K562 (cell line): Measurements from ENCODE around the gene PYDC1. TPM values are rescaled to one million over a fixed set of nuclear protein-coding genes. Genes with fewer than 3 reads are reported as not detected.
A peak's percentile ranks its signal among the peaks of the same experiment; 100 is the strongest.

Source experiments
- ATAC-seq: fragments of 200-7000 bp; cut with Tn5 transposase; 3 replicates; pipeline ENCODE4 v1.9.1; 2020; ENCODE audit warnings: moderate library complexity
- BruUV-seq: library from RNA; stranded (reverse); fragments of 400-500 nt; replicated peaks from 2 replicates; lab custom pipeline; 2021; lab: Mats Ljungman, UMichigan
- CTCF ChIA-PET: fragments of 300-600 bp; formaldehyde crosslinking; extraction: SDS; loops from one replicate; lab custom pipeline; 2021; ENCODE audit warnings: low intra/inter-chr PET ratio; lab: Yijun Ruan, JAX
- POLR2A ChIA-PET: fragments of 300-600, 350-650 bp; sonication (Branson Sonifier 250); formaldehyde crosslinking; extraction: SDS; loops from one replicate; lab custom pipeline; 2021; ENCODE audit warnings: antibody characterized with exemption, inconsistent platforms; lab: Yijun Ruan, JAX
- DNase-seq, 4 experiments: peaks; one replicate each; pipeline versions ENCODE4 v3.0.0 to v3.0.0-alpha.2; 2011 to 2018; ENCODE audit warnings: low spot score in 3 of 4, mixed read lengths in 3 of 4; ENCODE audit errors: extremely low read depth in 1 of 4
- FAIRE-seq: peaks from 2 replicates; lab custom pipeline; 2011; peaks lifted over from hg19 to GRCh38; lab: Jason Lieb, UNC
- H2AFZ ChIP-seq: 2 replicates; pipeline ENCODE4 v1.6.0; 2011; ENCODE audit warnings: low read depth, low read length, control low read depth, inconsistent platforms
- H3K27ac ChIP-seq: fragments of 200-600 bp; 3 replicates; pipeline ENCODE4 v1.8.0; 2011; ENCODE audit warnings: low read depth, mild to moderate bottlenecking, control low read depth, inconsistent platforms, low read length, moderate library complexity, mixed read lengths; ENCODE audit errors: extremely low read depth
- H3K27me3 ChIP-seq, 2 experiments: fragments of 300-600 bp in 1 of 2; 2 replicates in 1 of 2; 3 replicates in 1 of 2; pipeline versions ENCODE4 v1.6.0 to v1.8.0; 2011; ENCODE audit warnings: inconsistent platforms in 2 of 2, low read length in 2 of 2, mild to moderate bottlenecking in 1 of 2, mixed read lengths in 1 of 2, moderate library complexity in 1 of 2; ENCODE audit not compliant: control insufficient read depth in 2 of 2, insufficient read depth in 2 of 2
- H3K36me3 ChIP-seq: fragments of 300-600 bp; 3 replicates; pipeline ENCODE4 v1.8.0; 2011; ENCODE audit warnings: mild to moderate bottlenecking, low read length, inconsistent platforms; ENCODE audit not compliant: control insufficient read depth, insufficient read depth
- H3K4me1 ChIP-seq, 2 experiments: fragments of 200-600 bp in 1 of 2; replicated peaks in 1 of 2; 2 replicates in 1 of 2; 3 replicates in 1 of 2; pipeline versions ENCODE4 v1.5.1 to v1.8.0; 2011; ENCODE audit warnings: inconsistent platforms in 2 of 2, low read length in 2 of 2, mild to moderate bottlenecking in 1 of 2, mixed read lengths in 1 of 2, moderate library complexity in 1 of 2; ENCODE audit not compliant: control insufficient read depth in 2 of 2, insufficient read depth in 2 of 2
- H3K4me2 ChIP-seq: 2 replicates; pipeline ENCODE4 v1.6.1; 2011; ENCODE audit warnings: low read length, control low read depth, inconsistent platforms, mixed read lengths; ENCODE audit not compliant: insufficient read depth
- H3K4me3 ChIP-seq: fragments of 200-600 bp; sonication (generic), shearing (Covaris generic); 2 replicates; pipeline ENCODE4 v1.5.1; 2016; ENCODE audit warnings: control low read depth, inconsistent platforms
- H3K79me2 ChIP-seq: fragments of 200-600 bp; 3 replicates; pipeline ENCODE4 v1.8.0; 2011; ENCODE audit warnings: low read length, inconsistent platforms; ENCODE audit not compliant: control insufficient read depth, insufficient read depth
- H3K9ac ChIP-seq, 2 experiments: 2 replicates each; pipeline versions ENCODE4 v1.6.0 to v1.6.1; 2011; ENCODE audit warnings: low read depth in 2 of 2, low read length in 2 of 2, control low read depth in 1 of 2, inconsistent platforms in 1 of 2, mild to moderate bottlenecking in 1 of 2, mixed read lengths in 1 of 2; ENCODE audit not compliant: insufficient read depth in 1 of 2
- H3K9me1 ChIP-seq: one replicate; pipeline ENCODE4 v1.6.0; 2011; ENCODE audit warnings: inconsistent platforms, mild to moderate bottlenecking, low read length, moderate library complexity; ENCODE audit not compliant: control insufficient read depth, insufficient read depth
- H3K9me3 ChIP-seq: replicated peaks from 2 replicates; pipeline ENCODE4 v1.5.1; 2011; ENCODE audit warnings: low read depth, low read length, inconsistent platforms; ENCODE audit not compliant: control insufficient read depth, insufficient read depth
- H4K20me1 ChIP-seq: replicated peaks from 2 replicates; pipeline ENCODE4 v1.6.1; 2011; ENCODE audit warnings: low read length, inconsistent platforms, mixed read lengths; ENCODE audit not compliant: control insufficient read depth, insufficient read depth
- ADNP ChIP-seq: fragments of 200-800 bp; sonication (Bioruptor generic); IDR thresholded peaks from 2 replicates; pipeline ENCODE4 v1.6.1; 2016; ENCODE audit warnings: missing genetic modification characterization, missing compliant biosample characterization
- ARID3B ChIP-seq: fragments of 250-450 bp; sonication (Bioruptor Pico); IDR thresholded peaks from 2 replicates; pipeline ENCODE4 v1.4.0; 2020; ENCODE audit warnings: borderline replicate concordance
- BCOR ChIP-seq: fragments of 450-650 bp; IDR thresholded peaks from 2 replicates; pipeline ENCODE4 v1.6.1; 2016
- BRD4 ChIP-seq: fragments of 200-600 bp; sonication (generic); IDR thresholded peaks from 2 replicates; pipeline ENCODE4 v1.6.1; 2017; ENCODE audit warnings: inconsistent platforms
- CBX1 ChIP-seq: sonication (generic); IDR thresholded peaks from 2 replicates; pipeline ENCODE4 v1.6.1; 2016; ENCODE audit warnings: antibody characterized with exemption, low read depth, mild to moderate bottlenecking
- EP400 ChIP-seq: fragments of 450-650 bp; IDR thresholded peaks from 2 replicates; pipeline ENCODE4 v1.6.1; 2017; ENCODE audit warnings: antibody characterized with exemption, mild to moderate bottlenecking, moderate library complexity
- GATA2 ChIP-seq: sonication (generic); formaldehyde crosslinking; IDR thresholded peaks from 2 replicates; pipeline ENCODE4 v1.4.0; 2020; ENCODE audit warnings: mild to moderate bottlenecking, missing genetic modification reagents
- GTF2F1 ChIP-seq: IDR thresholded peaks from 2 replicates; pipeline ENCODE4 v1.6.1; 2011; ENCODE audit warnings: low read depth, low read length, improper control_type of control experiment
- KDM1A ChIP-seq, 2 experiments: fragments of 450-650 bp; IDR thresholded peaks; 2 replicates each; pipeline ENCODE4 v1.6.1; 2016; ENCODE audit warnings: mild to moderate bottlenecking in 2 of 2
- MAFF ChIP-seq: IDR thresholded peaks from 2 replicates; pipeline ENCODE4 v1.6.1; 2012; ENCODE audit warnings: low read length, improper control_type of control experiment
- MTF1 ChIP-seq: fragments of 250-450 bp; sonication (Bioruptor Pico); IDR thresholded peaks from 2 replicates; pipeline ENCODE4 v1.9.0; 2021; ENCODE audit warnings: moderate library complexity, mild to moderate bottlenecking, inconsistent platforms, borderline replicate concordance
- NR2C2 ChIP-seq, 2 experiments: fragments of 200-800 bp in 1 of 2; sonication (Bioruptor generic) in 1 of 2; sonication (generic) in 1 of 2; formaldehyde crosslinking in 1 of 2; IDR thresholded peaks; 2 replicates each; pipeline versions ENCODE4 v1.6.1 to v1.8.0; 2016 to 2022; ENCODE audit warnings: mild to moderate bottlenecking in 1 of 2, missing compliant biosample characterization in 1 of 2, missing genetic modification characterization in 1 of 2, missing genetic modification reagents in 1 of 2
- PHF20 ChIP-seq: fragments of 450-650 bp; IDR thresholded peaks from 2 replicates; pipeline ENCODE4 v1.6.1; 2018; ENCODE audit not compliant: partially characterized antibody
- RBM25 ChIP-seq: fragments of 200-400 bp; formaldehyde crosslinking; IDR thresholded peaks from 2 replicates; pipeline ENCODE4 v1.6.1; 2018; ENCODE audit warnings: low read length, low read depth, moderate library complexity; ENCODE audit not compliant: severe bottlenecking
- RBM39 ChIP-seq: fragments of 200-400 bp; formaldehyde crosslinking; optimal IDR thresholded peaks from 2 replicates; pipeline ENCODE3; 2018; ENCODE audit warnings: low read depth, low read length
- RFX1 ChIP-seq: fragments of 450-650 bp; IDR thresholded peaks from 2 replicates; pipeline ENCODE4 v1.6.1; 2016; ENCODE audit warnings: mild to moderate bottlenecking, moderate library complexity
- SAFB2 ChIP-seq: fragments of 200-400 bp; formaldehyde crosslinking; IDR thresholded peaks from 2 replicates; pipeline ENCODE4 v1.6.1; 2018; ENCODE audit warnings: borderline replicate concordance, low read length, low read depth, moderate library complexity; ENCODE audit not compliant: severe bottlenecking
- TSHZ1 ChIP-seq: fragments of 250-450 bp; sonication (Bioruptor Pico); IDR thresholded peaks from 2 replicates; pipeline ENCODE4 v1.4.0; 2020; ENCODE audit warnings: mild to moderate bottlenecking, moderate library complexity
- ZBTB43 ChIP-seq: sonication (generic); formaldehyde crosslinking; IDR thresholded peaks from 2 replicates; pipeline ENCODE4 v1.8.0; 2023; ENCODE audit warnings: mild to moderate bottlenecking, missing genetic modification reagents
- WGBS: fragments of 100-300 bp; shearing (Covaris generic); methylation state at CpG from one replicate; pipeline ENCODE4 v1.1.6; 2016; ENCODE audit warnings: low coverage, mixed read lengths; ENCODE audit not compliant: insufficient coverage; ENCODE audit errors: missing lambda C conversion rate; 5-methylcytosine and 5-hydroxymethylcytosine counted together
- in situ Hi-C: fragments of 300-500 bp; cut with MboI; formaldehyde crosslinking; loops from 4 replicates; pipeline ENCODE4 v1.15.0; 2018; ENCODE audit warnings: inconsistent platforms, mixed read lengths
- intact Hi-C: fragments of 100-400 bp; cut with micrococcal nuclease; formaldehyde crosslinking; loops from 2 replicates; pipeline ENCODE4 v1.14.2; 2022
- polyA plus RNA-seq, 8 experiments: library from polyadenylated mRNA; depleted of rRNA in 4 of 8; stranded (reverse) in 5 of 8; unstranded in 3 of 8; fragments of >200 nt; fragmentation: Nextera tagmentation in 2 of 8; fragmentation: Illumina TruSeq in 1 of 8; extraction: Ambion mirVana in 2 of 8; extraction: Trizol in 1 of 8; gene quantifications; 2 replicates each; pipeline versions ENCODE4 v1.2.1 to v1.2.3, GENCODE V29; 2011 to 2014; ENCODE audit warnings: inconsistent platforms in 1 of 8, missing spikeins in 1 of 8
- total RNA-seq, 7 experiments: library from RNA; depleted of rRNA in 6 of 7; stranded (reverse); fragments of >200 nt in 6 of 7; fragmentation: Illumina TruSeq in 2 of 7; extraction: Trizol in 2 of 7; gene quantifications; 2 replicates each; pipeline versions ENCODE4 v1.2.1 to v1.2.3, GENCODE V29; 2011 to 2021; ENCODE audit warnings: low replicate concordance in 1 of 7

Gene PYDC1
- total and polyA plus RNA-seq, 9 of the 15 experiments (the other 6 are each of a cell fraction or from before 2014, with no cell fraction given) = not detected

GRCh38 chr16:31251435-31251834 is 34.5 kb upstream of the PYDC1 start:
- DNase-seq (no peak), FAIRE-seq (no peak), ATAC-seq (no peak)
- ChIA-PET CTCF (no interaction called here), POLR2A (no interaction called here)
- 89% methylated on average over 5 of the region's 5 CpGs for WGBS
- no peak overlapping the region for H3K4me2 ChIP-seq
- BruUV-seq = no TSS peak
- H3K9me1 ChIP-seq = no peaks in the 10 kb centered on the region
- H2AFZ ChIP-seq = no peak overlapping the region
- no peaks in the 10 kb centered on the region for H3K27me3 ChIP-seq
- H3K4me1 ChIP-seq = peaks cover 27 to 32% of the 10 kb centered on the region in 2 experiments
- H3K9me3 ChIP-seq = no peaks in the 10 kb centered on the region
- no peaks in the 10 kb centered on the region for H3K36me3 ChIP-seq
- no peak overlapping the region for H3K27ac ChIP-seq
- no peaks in the 10 kb centered on the region for H4K20me1 ChIP-seq
- intact Hi-C loops (no loop called here), in situ Hi-C loops (no loop called here)
- no peak overlapping the region; a peak in 1 of 4 replicates for H3K9ac ChIP-seq
- no peaks in the 10 kb centered on the region for H3K79me2 ChIP-seq
- no peak overlapping the region for H3K4me3 ChIP-seq
- TF ChIP-seq ADNP (tag) (peak; percentile 78), ARID3B (CRISPR knock-in tag) (no peak), BCOR (peak; percentile 96), RBM25 (peak; percentile 85), SAFB2 (no peak), MTF1 (CRISPR knock-in tag) (no peak), KDM1A (IDR thresholded peaks at IDR 0.05) (peak in 1 of 2 experiments; percentile 58; a peak in 2 of 4 replicates), NR2C2 (CRISPR knock-in tag; IDR thresholded peaks at IDR 0.05) (no peak), NR2C2 (tag; IDR thresholded peaks at IDR 0.05) (no peak), BRD4 (no peak), GATA2 (CRISPR knock-in tag) (no peak), CBX1 (no peak), ZBTB43 (CRISPR knock-in tag) (no peak), EP400 (no peak), MAFF (no peak), RBM39 (no peak), PHF20 (peak; percentile 19), RFX1 (no peak), GTF2F1 (no peak), TSHZ1 (CRISPR knock-in tag) (no peak)
